Inflammatory macrophage (primary cell): ENCODE results near the gene ERICH3.
"Not testable (repeated sequence)": the region's sequence is repeated elsewhere in the genome, so short reads cannot be mapped to it uniquely, and the experiment has no call there.

Source experiments
- DNase-seq, 2 donors: peaks; one replicate each; pipeline ENCODE4 v3.0.0-alpha.2; 2020 to 2022

ERICH3 gene

GRCh38 chr1:74674278-74675048, 871 bp upstream of the ERICH3 start:
- DNase-seq, result no peak

DNA sequence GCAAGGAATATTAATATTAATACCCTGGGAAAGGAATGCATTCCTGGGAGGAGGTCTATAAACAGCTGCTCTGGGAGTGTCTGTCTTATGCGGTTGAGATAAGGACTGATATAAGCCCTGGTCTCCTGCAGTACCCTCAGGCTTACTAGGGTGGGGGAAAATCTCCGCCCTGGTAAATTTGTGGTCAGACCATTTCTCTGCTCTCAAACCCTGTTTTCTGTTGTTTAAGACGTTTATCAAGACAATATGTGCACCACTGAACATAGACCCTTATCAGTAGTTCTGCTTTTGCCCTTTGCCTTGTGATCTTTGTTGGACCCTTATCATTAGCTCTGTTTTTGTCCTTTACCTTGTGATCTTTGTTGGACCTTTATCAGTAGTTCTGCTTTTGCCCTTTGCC, 2.7 kb downstream of the ERICH3 start:
- DNase-seq, result not testable (repeated sequence)

- DNase-seq, result no peak
These were observed 18.9 kb downstream of the ERICH3 start for GRCh38 chr1:74654708-74655107.

DNA sequence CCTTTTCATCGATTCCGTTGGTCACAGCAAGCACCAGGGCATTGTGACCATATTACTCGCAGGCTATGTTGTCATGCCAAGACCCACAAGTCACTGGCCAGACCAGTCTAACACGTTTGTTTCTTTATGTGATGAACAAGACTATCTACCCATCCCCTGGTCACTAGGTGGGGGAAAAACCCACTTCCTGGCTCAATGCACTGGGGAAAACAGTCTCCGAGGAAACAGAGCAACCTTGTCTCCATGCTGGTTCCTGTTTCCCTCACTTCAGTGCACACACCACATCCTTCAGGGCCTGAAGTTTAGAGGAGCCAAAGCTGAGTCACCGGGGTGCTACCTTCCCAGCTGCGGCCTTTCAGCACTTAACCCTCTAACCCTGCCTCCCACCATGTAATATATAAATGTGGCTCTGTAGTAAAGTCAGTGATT, 20.9 kb downstream of the ERICH3 start:
- DNase-seq, result no peak

DNA sequence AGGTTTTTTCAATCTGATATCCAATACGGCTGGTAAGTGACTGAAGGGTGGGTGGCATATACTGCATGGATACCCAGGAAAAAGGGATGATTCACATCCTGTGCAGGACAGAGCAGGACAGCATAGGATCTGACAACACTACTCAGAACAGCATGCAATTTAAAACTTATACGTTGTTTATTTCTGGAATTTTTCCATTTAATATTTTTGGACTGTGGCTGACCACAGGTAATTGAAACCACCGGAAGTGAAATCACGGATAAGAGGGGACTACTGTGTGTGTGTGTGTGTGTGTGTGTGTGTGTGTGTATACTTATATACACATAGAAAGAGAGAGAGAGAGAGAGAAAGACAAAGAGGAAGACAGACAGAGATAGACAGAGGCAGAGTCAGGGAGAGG, 23.0 kb downstream of the ERICH3 start:
- no peak for DNase-seq

- DNase-seq, result no peak
These were observed 31.7 kb downstream of the ERICH3 start for GRCh38 chr1:74641876-74642275.

- DNase-seq, result no peak
These were observed 32.4 kb downstream of the ERICH3 start for GRCh38 chr1:74641161-74641560.

- no peak for DNase-seq
These were observed 36.3 kb downstream of the ERICH3 start for GRCh38 chr1:74637296-74637695.

GRCh38 chr1:74629283-74629682, 44.3 kb downstream of the ERICH3 start:
- DNase-seq, result no peak

GRCh38 chr1:74623716-74624115, 49.9 kb downstream of the ERICH3 start:
- DNase-seq, result no peak

DNA sequence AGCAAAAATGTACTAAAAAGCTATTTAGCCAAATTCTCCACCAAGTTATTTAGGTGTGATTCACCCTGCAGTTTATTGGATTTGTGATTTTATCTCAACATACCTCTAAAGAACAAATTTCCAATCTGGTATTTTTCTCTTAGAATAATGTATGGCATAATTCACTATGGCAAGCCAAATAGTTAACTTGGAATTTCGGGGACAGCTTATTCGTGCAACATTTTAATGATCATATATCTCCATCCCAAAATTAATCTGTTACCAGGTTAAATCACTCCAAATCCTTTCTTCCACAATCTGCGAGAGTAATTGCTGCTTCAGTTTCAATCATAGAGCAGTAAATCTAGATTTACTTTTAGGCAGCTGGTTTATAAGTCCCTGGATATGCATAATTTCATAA, 53.4 kb downstream of the ERICH3 start:
- no peak for DNase-seq

GRCh38 chr1:74618974-74619373, 54.6 kb downstream of the ERICH3 start:
- DNase-seq, result no peak

DNA sequence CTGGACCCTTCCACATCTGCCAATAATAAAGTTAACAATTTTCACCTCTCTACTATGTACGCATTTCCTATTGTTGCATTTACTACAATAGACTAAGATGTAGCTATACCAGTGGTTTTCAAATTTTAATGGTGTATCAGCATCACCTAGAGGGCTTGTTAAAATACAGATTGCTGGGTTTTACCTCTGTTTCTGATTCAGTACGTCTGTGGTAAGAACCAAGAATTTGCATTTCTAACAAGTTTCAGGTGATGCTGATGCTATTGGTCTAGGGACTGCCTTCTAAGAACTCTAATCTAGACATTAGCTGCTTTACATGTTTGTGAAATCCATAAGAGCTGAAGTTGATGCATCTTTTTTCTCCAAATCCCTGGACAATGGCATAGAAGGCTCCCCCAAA, 59.7 kb downstream of the ERICH3 start:
- DNase-seq, result no peak

GRCh38 chr1:74611887-74612286, 61.7 kb downstream of the ERICH3 start:
- DNase-seq, result no peak

DNA sequence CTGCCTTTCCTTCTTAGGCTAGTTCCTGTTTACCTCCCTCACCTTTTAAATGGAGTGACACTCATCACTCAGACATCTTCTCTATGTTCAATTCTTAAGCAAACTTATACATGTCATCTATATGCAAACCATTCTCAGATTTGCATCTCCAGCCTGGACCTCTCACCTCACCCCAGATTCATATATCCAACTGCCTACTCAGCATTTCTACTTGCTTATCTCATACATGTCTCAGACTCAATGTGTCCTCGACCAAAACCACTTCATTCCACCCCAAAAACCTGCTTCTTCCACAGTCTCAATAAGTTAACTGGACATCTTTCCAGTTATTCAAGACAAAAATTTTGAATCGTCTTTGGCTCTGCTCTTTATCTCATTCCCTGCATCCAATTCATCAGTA, 62.6 kb downstream of the ERICH3 start:
- no peak for DNase-seq

GRCh38 chr1:74609810-74610371, 63.7 kb downstream of the ERICH3 start:
- DNase-seq, result no peak

DNA sequence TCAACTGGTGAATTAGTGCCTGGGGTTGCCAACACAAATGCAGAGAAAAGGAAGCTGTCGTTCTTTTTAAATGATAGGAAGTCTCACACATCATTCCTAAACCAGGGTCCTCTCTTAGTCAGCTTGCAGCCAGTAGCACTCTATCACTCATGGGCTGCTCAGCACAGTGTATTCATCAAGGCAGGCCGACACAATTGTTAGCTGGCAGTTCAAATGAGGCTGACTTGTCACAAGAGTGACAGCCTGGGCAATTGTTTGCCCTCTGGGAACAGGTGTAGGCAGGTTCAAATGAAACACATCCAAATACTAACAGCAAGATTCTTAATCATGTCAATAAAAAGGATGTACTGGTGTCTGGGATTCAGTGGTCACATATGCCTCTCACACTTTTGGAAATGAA, 76.9 kb downstream of the ERICH3 start:
- no peak for DNase-seq

DNA sequence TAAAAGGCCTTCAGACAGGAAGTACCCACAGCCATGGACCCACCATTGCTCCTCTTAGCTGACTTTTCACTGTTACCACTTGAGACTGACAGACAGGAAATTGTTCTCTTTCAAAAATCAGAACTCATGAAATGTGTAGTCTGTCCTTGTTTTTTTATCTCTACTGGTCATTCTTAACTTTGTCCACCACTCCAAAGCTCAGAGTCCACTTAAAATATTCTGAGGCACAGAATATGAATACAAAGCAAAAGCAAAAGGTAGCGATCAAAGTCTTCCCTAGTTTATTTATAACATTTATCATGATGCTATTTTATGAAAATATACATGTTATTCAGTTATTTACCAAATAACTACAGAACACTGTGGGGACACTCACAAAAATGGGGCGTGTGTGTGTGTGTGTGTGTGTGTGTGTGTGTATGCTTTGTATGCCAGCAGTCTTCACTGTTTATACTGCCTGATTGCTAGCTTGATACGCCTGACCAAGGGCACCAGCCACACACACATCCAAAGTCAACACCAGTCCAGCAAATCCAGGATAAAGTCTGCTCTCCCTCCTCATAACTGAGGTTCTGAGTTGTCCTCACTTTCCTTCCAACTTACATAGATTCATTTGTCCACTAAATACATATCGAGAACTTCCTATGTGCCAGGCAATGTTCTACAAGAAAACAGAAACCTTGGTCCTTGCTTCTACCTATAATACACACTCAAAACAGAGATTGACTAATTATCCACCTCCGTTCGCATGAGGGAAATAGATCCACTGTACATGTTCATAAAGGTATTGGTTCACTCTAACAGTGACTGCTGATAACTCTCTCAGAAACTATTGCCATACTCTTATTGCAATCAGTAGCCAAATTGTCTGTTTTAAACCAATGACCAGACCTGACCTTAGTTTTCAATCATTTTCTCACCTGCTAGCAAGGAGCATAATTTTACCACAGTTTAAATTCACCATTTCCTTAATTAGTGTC, 79.4 kb downstream of the ERICH3 start:
- no peak for DNase-seq

DNA sequence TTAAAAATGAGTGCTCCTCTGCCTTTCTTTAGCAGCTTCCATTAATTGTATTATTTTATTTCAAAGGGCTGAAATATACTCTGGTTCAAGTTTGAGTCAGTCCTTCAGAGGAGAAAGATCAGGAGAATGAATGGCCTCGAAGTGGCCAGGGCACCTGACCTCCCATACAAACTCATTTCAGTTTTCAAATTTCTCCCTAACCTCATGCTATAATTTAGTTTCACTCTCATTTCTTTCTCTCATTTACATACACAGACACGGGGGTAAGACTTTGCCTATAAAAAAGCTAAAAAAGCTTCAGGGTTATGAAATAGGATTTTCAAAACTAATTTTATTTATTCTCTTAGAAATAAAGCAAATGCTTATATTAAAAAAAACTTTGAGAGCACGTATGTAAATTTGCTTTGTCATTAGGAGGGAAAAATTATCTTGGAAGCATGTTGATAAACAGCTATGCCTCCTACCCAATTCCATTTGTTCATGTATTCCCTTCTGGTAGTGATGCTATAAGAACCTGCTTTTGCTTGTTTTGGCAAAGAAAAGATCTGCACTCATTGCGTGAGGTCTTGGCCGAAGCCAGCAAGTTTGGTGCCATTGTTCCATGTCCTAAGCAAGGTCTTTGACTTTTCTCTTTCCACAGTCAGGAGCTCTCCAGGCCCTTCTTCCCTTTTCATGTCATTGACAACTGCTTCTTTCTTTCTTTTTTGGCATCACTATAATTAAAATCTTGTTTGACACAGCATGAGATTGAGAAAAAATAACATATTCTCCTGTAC, 80.8 kb downstream of the ERICH3 start:
- DNase-seq, result no peak

DNA sequence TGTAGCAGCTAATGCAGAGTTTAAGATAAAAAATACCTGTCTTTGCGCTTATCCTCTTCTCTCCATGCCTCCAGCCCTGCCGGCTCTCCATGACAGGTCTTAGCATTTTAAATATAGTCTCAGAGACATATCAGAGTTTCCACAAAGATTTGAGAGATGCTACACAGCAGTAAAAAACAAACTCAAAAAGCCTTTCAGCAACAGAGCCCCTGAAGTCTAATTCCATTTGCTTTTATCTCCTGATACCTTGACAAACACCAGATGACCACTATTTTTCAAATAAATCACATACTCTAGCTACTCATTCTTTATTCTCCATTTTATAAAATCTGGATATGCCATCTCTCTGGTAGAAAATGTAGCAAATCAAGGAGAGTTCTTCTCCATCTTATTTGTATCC, 81.6 kb downstream of the ERICH3 start:
- no peak for DNase-seq

- DNase-seq, result no peak
These were observed 83.3 kb downstream of the ERICH3 start for GRCh38 chr1:74590288-74590687.

DNA sequence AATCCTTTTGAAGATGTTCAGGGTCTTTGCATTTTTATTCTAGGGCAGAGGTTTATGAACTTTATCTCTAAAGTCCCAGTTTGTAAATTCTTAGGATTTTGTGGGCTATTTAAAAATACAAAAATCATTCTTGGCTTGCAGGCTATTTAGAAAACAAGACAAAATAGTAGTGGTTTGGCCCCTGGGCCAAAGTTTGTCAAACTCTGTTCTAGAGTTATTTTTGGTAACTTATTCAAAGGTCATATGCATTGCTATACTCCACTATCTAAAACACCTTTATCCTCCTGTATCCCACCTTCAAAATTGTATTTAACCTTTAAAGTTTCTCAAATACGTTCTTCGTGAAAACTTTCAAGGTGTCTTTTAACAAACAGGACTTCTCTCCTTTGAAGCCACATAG, 85.7 kb downstream of the ERICH3 start:
- DNase-seq, result no peak
